ENCODE measurements around the gene NRG3.
"Not testable (repeated sequence)": the region's sequence is repeated elsewhere in the genome, so short reads cannot be mapped to it uniquely, and the experiment has no call there.

The NRG3 gene

DNA sequence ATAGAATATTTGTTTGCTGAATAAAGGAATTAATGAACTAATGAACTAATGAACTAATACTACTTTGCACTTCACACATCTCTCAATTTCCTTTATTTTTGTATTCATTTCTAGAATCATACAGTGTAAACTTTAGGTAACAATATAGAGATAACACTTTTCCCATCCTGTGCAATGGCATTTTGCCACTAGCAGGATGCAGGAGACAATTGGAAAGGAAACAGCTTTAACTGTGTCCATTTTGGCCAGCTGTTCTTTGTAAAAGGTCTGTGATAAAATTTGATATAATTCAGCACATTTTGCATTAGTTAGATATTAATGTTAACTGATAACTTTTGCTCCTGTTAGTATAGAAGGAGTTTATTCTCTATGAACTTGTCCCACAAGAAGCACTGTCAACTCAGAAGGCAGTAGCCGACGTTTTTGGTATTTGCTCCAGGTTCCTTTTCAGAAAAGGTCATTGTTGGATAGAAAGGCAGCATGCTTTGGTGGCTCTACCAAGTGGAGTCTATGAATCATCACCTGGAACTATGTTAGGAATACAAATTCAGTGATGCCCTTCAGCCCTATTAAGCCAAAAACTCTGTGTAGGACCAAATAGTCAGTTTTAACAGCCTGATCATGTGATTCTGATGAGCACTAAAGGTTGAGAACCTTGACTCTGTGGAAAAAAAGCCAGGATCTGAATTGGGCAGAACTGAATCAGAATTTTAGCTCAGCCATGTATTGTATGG is 86.6 kb downstream of the NRG3 start:
- DNase-seq (ENCODE audit: low read depth) = no peak

DNA sequence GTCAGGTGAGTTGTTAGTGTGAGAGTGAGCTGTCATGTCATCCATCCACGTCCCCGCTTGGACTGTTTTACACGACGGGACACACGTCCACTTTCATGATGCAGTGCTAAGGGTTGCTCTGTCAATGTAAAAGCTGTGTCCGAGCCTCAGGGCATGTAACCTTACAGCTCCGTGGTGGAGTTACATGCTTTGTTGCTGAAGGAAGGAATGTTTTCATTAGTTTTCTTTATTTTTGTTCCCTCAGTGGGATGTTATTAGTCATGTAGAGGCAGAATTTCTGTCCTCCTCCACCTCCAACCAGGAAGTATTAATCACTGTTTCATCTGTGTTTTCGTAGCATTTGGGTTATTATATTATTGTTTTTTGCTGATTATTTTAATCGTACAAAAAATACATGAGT is 88.6 kb downstream of the NRG3 start:
- no peak for DNase-seq (ENCODE audit: low read depth)

- no peak for DNase-seq (ENCODE audit: low read depth)
These were observed 92.7 kb downstream of the NRG3 start for GRCh38 chr10:81967716-81968115.

- DNase-seq (ENCODE audit: low read depth) = no peak
These were observed 94.1 kb downstream of the NRG3 start for GRCh38 chr10:81969136-81969535.

DNA sequence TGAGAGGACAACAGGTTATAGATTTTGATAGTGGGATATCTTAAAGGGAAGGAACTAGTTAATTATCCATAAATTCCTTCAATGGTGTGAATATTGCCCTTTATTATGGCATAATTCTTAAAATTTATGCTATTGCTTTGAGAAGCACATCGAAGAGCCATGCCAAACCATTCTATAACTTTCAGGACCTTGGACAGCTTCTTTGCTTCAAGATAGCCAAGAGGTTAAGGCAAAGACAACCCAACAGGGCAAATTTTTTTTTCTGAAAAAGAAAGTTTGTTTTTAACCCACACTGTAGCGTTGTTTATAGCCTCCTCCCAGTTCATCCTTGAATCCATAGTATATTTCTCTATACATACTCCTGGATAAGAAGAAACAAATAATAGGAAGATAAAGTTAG is 103.2 kb downstream of the NRG3 start:
- no peak for DNase-seq (ENCODE audit: low read depth)

DNA sequence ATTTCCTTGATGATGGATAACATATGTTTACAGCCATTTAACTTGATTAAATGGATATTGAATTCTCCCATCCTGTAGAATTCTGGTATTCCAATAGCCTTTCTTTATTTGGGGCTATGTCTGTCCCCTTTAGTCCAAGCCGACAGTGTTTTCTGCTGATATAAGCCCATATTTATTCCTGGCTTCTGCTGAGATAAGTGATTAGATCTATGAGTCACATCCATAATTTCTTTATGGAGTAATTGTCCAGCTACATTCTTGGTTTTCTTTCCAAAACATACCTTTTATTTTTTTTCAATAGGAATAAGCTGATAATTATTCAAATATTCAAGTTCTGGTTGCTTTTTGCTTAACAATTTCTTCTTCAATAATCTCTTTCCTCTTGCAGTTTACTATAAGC is 106.7 kb downstream of the NRG3 start:
- no peak for DNase-seq (ENCODE audit: low read depth)

DNA sequence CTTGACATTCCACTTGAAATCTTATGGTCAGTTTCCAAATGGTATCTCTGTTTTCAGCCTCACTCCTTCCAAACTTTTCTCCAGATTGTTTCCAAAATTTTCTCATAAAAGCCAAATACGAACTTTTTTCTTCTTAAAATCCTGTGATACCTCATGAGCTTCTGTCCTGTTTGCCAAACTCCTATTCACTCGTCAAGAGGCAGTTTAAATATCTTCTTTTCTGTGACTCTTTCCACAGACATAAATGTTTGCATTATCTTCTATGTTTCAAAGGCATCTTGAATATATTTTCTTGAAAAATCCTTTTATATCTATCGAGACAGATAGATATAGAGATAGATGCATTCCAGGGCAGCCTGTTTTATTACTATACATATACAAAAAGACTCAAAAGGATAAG is 109.4 kb downstream of the NRG3 start:
- no peak for DNase-seq (ENCODE audit: low read depth)

DNA sequence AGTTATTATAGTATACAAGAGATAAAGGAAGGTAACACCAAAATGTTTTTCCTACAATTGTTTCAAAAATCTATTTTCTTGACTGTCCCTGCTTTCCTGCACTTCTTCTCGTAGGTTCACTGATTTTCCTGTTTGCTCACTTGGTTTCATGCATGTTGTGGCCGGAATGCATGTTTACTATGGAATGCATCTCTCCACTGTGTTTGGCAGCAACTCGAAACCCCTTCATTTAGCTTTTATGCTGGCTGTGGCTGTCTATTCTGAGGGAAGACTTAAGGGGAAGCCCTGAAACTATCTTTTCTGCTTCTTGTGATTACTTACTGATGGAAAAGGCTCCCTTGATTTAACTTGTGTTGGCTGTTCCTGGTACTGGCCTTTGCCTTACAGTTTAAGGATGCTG is 120.3 kb downstream of the NRG3 start:
- no peak for DNase-seq (ENCODE audit: low read depth)

DNA sequence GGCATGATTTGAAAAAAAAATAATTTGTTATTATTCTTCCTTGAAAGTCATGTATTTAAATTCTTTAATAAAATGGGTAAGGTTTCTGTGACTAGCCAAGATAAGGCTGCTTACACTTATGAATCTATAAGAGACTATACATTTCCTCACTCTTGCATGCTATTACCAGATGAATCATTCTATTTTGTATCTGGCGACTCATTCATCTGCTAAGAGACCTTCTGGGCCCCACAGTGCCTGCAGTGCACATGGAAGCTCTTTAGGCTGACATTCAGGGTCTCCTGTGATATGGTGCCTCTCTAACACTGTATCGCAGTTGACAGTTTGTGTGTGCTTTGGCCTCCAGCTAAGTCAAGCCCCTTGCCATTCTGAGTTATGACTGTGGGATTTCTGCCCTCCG is 121.9 kb downstream of the NRG3 start:
- no peak for DNase-seq (ENCODE audit: low read depth)

- DNase-seq (ENCODE audit: low read depth) = no peak
These were observed 146.0 kb downstream of the NRG3 start for GRCh38 chr10:82020999-82021398.

GRCh38 chr10:82027711-82028110 is 152.7 kb downstream of the NRG3 start:
- no peak for DNase-seq (ENCODE audit: low read depth)

DNA sequence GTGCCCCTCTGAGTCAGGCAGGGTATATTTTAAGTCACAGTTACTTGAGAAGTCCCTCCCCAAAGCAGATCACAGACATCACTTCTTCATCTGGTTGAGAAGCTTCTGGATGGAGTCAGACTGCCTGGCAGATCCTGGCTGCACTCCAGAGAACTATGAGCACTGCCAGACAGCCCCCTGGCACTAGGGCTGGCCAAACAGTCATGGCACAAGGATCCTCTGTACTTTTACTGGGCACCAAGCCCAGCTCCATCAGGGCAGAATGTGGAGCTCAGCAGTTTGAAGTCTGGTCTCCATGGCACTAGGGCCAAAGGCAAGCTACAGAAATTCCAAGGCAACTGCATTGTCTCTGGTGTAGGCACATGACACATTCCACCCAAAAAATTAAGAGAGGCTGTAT is 162.1 kb downstream of the NRG3 start:
- no peak for DNase-seq (ENCODE audit: low read depth)

- DNase-seq (ENCODE audit: low read depth) = no peak
These were observed 163.6 kb downstream of the NRG3 start for GRCh38 chr10:82038587-82038986.

DNA sequence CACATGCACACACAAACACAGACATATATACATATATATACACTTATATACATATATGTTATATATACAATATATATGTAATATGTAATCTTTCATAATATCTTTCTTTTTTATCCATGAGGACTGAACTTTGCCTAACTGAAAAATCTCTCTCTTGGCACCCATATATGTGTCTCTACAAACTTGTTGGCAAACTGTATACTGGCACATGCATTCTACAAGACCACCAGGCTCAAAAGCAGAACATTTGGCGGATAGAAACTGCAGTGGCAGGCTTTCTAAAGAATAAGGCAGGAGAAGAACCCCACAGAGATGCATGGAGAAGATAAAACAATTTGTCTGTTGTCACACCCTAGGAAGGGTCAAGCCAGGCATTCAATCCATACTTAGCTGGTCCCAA is 165.3 kb downstream of the NRG3 start:
- no peak for DNase-seq (ENCODE audit: low read depth)

DNA sequence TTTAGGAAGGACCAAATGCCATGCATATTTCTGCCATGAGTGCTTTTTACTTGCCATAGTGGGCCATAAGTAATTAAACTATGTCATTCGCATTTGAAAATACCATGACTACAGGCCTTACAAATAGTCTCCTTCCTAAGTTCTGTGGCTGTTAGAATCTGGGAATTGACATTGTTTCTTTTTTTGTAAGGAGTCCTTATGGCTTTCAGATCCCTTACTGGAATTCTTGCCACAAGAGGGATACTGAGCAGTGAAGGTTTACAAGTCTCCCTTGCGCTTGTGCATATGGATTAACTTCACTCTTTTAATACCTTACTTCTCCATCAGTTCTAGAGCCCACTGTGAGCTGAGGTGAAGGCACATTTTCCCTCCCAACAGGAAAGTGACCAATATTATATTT is 166.0 kb downstream of the NRG3 start:
- no peak for DNase-seq (ENCODE audit: low read depth)

- DNase-seq (ENCODE audit: low read depth) = no peak
These were observed 181.4 kb downstream of the NRG3 start for GRCh38 chr10:82056391-82056790.

GRCh38 chr10:82067192-82067591 is 192.2 kb downstream of the NRG3 start:
- DNase-seq (ENCODE audit: low read depth) = not testable (repeated sequence)

- no peak for DNase-seq (ENCODE audit: low read depth)
These were observed 193.5 kb downstream of the NRG3 start for GRCh38 chr10:82068501-82068900.

DNA sequence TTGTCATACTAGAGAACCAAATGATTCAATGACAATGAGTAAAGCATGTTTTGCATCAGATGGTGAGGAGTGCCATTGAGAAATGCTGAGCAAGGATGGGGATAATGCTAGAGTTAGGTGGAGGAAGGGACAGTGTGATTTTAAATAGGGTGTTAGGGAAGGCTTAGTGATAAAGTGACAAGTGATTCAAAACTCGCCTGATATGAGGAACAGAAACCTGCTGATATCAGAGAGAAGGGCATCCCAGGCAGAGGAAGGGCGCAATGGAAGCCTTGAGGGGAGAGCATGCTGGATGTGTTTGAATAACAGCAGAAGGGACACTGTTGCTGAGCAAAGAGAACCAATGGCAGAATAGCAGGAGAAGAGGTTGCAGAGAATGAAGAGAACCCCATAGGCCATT is 196.2 kb downstream of the NRG3 start:
- DNase-seq (ENCODE audit: low read depth) = no peak

- no peak for DNase-seq (ENCODE audit: low read depth)
These were observed 197.1 kb downstream of the NRG3 start for GRCh38 chr10:82072124-82072523.

- DNase-seq (ENCODE audit: low read depth) = no peak
These were observed 200.6 kb downstream of the NRG3 start for GRCh38 chr10:82075605-82076004.

- no peak for DNase-seq (ENCODE audit: low read depth)
These were observed 209.5 kb downstream of the NRG3 start for GRCh38 chr10:82084496-82084895.

DNA sequence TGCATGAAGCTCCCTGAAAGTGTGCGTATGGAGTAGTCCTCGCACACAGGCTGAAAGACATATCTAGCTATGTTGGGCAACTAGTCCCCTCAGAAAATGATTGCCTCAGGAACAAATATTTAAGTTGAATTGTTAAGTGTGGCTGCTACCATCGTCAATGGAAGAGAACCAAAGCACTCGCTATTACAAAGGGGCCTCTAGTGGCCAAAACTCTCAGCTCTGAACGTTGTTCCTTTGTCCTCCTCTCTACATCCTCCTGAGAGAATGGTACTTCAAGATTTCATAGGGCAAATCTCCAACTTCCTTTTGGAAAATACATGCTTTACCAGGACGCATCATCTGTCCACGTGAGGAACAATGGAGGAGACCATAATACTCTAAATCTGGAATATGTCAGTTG is 209.9 kb downstream of the NRG3 start:
- no peak for DNase-seq (ENCODE audit: low read depth)

DNA sequence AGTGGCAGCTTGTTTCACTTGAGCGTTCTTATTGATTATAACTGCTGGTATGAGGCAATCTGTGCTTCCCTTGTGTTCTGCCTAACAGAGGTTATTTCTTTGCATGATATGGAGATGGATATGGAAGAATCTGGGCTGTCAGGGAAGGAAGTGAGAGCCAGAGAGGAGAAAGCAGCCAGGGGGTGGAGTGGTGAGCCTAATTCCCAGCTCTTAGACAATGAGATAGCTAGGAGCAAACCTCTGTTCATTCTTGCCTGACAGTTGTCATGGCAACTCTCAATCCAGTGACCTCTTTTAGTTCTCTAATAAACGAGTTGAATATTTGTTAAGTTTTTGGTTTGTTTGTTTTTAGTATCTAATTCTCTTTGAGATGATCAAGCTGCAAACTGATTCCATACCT is 214.3 kb downstream of the NRG3 start:
- no peak for DNase-seq (ENCODE audit: low read depth)

GRCh38 chr10:82091413-82091812 is 216.4 kb downstream of the NRG3 start:
- DNase-seq (ENCODE audit: low read depth) = no peak

Data from CMK (cell line).